Esophagus muscularis mucosa (tissue), 3 donors: ENCODE data around the gene DOCK10.

Experiments used
- EP300 ChIP-seq: sonication (generic); formaldehyde crosslinking; IDR thresholded peaks from one replicate; pipeline ENCODE4 v1.6.1; 2017; ENCODE audit warnings: antibody characterized with exemption
- TF ChIP-seq, protein P1 (sequence below), 3 experiments: fragments of 200-600 bp in 2 of 3; fragments of 450-650 bp in 1 of 3; sonication (generic) in 2 of 3; IDR thresholded peaks; one replicate each; pipeline ENCODE4 v1.5.1; 2017 to 2019; ENCODE audit warnings: antibody characterized with exemption in 3 of 3, mild to moderate bottlenecking in 2 of 3, moderate library complexity in 1 of 3

DNA sequence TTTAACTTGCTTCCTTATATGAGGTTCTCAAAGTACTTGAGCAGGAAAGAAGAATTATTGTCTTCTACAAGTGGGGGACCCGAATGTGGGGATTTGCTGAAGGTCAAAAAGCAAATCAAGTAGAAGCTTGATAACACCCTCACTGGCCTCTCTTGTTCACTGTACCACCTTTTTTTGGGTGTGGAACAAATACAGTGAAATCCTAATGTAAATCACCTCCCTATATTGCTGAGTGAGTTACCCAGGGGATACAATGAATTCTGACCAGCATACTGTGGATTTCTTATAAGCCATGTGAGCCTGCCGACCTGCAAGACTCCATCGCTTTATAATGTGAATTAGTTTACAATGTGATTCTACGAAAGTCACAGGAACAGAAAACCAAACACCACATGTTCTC, 66.5 kb downstream of the DOCK10 start:
- TF ChIP-seq, protein P1, sequence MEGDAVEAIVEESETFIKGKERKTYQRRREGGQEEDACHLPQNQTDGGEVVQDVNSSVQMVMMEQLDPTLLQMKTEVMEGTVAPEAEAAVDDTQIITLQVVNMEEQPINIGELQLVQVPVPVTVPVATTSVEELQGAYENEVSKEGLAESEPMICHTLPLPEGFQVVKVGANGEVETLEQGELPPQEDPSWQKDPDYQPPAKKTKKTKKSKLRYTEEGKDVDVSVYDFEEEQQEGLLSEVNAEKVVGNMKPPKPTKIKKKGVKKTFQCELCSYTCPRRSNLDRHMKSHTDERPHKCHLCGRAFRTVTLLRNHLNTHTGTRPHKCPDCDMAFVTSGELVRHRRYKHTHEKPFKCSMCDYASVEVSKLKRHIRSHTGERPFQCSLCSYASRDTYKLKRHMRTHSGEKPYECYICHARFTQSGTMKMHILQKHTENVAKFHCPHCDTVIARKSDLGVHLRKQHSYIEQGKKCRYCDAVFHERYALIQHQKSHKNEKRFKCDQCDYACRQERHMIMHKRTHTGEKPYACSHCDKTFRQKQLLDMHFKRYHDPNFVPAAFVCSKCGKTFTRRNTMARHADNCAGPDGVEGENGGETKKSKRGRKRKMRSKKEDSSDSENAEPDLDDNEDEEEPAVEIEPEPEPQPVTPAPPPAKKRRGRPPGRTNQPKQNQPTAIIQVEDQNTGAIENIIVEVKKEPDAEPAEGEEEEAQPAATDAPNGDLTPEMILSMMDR (IDR thresholded peaks at IDR 0.05), result no peak
- TF ChIP-seq EP300, result no peak
